ENCODE results near the gene LACRT. TPM values are rescaled to one million over a fixed set of nuclear protein-coding genes. Genes with fewer than 3 reads are reported as not detected.
A peak's percentile ranks its signal among the peaks of the same experiment; 100 is the strongest.
"Not testable (repeated sequence)": the region's sequence is repeated elsewhere in the genome, so short reads cannot be mapped to it uniquely, and the experiment has no call there.

Gene LACRT, protein sequence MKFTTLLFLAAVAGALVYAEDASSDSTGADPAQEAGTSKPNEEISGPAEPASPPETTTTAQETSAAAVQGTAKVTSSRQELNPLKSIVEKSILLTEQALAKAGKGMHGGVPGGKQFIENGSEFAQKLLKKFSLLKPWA
- total RNA-seq (ENCODE audit: low replicate concordance), result not detected in 2 replicates

DNA sequence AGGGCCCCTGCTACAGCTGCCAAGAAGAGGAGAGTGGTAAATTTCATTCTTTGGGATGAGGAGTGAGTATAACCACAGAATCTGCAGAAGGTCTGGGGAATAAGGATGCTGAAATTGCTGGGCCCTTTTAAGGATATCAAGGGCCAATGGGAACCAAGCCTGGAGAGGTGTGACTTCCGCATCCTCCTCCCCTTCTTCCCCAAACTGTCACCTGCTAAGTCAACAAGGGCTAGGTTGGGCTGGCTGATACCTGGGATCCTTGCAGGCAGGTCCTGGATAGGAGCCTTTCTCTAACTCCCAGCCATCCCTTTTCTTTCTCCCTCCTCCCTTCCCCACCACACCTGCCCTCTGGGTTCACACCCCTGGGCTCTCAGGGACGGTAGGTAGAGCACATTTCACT, at the start of gene LACRT:
TSS of gene LACRT (minus strand) at position 101 of the 400 bp plus-strand sequence. CDS start at position 47, 54 bp downstream.
- TF ChIP-seq, protein P1, sequence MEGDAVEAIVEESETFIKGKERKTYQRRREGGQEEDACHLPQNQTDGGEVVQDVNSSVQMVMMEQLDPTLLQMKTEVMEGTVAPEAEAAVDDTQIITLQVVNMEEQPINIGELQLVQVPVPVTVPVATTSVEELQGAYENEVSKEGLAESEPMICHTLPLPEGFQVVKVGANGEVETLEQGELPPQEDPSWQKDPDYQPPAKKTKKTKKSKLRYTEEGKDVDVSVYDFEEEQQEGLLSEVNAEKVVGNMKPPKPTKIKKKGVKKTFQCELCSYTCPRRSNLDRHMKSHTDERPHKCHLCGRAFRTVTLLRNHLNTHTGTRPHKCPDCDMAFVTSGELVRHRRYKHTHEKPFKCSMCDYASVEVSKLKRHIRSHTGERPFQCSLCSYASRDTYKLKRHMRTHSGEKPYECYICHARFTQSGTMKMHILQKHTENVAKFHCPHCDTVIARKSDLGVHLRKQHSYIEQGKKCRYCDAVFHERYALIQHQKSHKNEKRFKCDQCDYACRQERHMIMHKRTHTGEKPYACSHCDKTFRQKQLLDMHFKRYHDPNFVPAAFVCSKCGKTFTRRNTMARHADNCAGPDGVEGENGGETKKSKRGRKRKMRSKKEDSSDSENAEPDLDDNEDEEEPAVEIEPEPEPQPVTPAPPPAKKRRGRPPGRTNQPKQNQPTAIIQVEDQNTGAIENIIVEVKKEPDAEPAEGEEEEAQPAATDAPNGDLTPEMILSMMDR (IDR thresholded peaks at IDR 0.05; ENCODE audit: insufficient read depth, low read length), result no peak
- DNase-seq (ENCODE audit: low read depth), result no peak

DNA sequence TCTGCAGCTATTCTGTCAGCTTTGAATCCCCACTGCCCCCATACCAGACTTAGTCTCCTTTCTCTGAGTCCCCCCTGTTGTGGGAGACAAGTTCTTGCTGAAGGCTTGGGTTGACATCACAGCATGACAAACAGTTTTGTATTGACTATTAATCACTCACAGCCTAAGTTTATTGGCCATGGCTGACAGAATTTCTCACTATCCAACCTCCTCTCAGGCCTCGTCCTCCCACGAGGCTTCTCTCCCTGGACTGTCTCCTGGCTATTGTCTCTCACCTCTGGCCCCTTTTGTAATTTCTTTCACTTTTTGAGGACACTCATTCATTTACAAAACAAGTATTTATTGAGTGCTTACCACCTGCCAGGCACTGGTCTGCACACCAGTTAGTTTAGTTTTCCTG, 48.7 kb upstream of the LACRT start:
- no peak for DNase-seq (ENCODE audit: low read depth)
- H3K4me3 ChIP-seq (ENCODE audit: low read depth, low read length), result no peak overlapping the region
- TF ChIP-seq, protein P1 (IDR thresholded peaks at IDR 0.05; ENCODE audit: insufficient read depth, low read length), result no peak

More for the DNA sequence above, at the start of gene LACRT:
- no peak within 1 kb of the TSS for H3K4me3 ChIP-seq (ENCODE audit: low read depth, low read length)

DNA sequence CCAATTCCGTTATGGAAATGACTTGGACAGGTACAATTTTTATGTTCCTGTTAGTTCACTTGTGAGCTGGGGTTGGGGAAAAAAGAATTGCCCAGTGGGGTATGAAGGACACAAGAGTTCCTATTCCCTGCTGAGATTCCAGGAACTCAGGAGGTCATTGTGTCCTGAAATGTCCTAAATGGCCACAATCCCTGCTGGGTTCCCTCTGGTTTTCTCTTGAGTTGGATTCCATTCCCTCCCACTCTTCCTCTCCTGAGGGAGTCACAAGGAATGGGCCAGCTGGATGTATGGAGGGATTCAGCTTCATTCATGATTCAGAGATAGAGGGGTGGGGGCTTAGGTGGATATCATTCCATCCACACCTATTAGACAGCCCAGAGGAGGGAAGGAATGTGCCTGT, 48.0 kb upstream of the LACRT start:
- TF ChIP-seq, protein P1 (IDR thresholded peaks at IDR 0.05; ENCODE audit: insufficient read depth, low read length), result no peak
- no peak overlapping the region for H3K4me3 ChIP-seq (ENCODE audit: low read depth, low read length)
- DNase-seq (ENCODE audit: low read depth), result no peak

DNA sequence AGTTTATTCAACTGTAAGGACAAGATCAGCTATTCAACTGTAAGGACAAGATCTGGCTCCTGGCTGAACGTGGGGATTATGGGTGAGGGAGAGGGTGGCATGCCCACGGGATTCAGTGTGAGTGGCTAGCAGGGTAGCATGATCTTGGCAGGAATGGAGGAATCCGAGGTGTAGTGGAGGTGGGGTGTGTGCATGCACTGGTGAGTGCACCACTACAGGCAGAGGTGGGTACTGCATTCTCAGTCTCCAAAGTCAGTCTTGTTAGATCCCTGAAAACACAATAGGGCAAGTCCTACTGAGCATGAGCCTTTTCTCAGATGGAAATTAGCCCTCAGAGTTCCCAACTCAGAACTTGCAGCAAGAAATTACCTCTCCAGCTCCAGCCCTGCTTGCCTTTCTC, 45.7 kb upstream of the LACRT start:
- no peak overlapping the region for H3K4me3 ChIP-seq (ENCODE audit: low read depth, low read length)
- peak; percentile 1 for DNase-seq (ENCODE audit: low read depth)
- TF ChIP-seq, protein P1 (IDR thresholded peaks at IDR 0.05; ENCODE audit: insufficient read depth, low read length), result peak; percentile 50

DNA sequence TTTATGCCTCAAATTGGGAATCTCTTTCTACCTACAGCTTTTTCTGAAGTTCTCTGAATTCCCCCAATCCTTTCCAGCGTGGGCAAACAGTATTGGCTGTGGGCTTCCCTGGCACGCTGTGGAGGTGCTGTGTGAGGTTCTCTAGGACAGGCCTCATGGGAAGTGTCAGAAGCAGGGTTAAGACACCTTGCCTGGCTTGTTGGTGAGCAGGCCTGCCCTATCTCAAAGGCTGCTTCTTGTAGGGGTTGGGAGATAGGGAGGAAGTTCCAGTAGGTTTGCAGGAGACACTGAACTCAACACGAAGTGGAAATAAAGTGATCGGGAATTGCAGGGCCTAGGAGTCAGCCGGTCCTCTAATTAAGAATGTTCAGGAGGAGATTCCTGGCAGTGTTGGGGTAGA, 43.4 kb upstream of the LACRT start:
- no peak overlapping the region for H3K4me3 ChIP-seq (ENCODE audit: low read depth, low read length)
- no peak for DNase-seq (ENCODE audit: low read depth)
- TF ChIP-seq, protein P1 (IDR thresholded peaks at IDR 0.05; ENCODE audit: insufficient read depth, low read length), result no peak

DNA sequence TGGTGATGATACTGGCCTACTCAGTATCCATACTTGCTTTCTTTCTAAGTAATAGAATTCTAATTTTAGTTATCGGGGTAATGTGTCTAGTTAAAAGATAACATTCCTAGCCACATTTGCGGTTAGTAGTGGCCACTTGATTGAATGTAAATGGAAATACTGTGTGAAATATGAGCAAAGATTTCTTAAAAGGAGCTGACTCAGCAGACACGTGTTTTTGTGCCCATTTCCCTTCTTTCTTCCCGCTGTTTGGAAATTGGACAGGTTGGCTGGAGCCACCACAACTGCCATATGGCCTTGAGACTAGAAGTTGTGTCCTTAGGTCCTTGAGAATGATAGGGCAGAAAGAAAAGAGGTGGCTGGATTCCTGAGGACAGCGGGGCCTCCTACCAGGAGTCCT, 33.2 kb upstream of the LACRT start:
- no peak overlapping the region for H3K4me3 ChIP-seq (ENCODE audit: low read depth, low read length)
- no peak for DNase-seq (ENCODE audit: low read depth)
- TF ChIP-seq, protein P1 (IDR thresholded peaks at IDR 0.05; ENCODE audit: insufficient read depth, low read length), result no peak

DNA sequence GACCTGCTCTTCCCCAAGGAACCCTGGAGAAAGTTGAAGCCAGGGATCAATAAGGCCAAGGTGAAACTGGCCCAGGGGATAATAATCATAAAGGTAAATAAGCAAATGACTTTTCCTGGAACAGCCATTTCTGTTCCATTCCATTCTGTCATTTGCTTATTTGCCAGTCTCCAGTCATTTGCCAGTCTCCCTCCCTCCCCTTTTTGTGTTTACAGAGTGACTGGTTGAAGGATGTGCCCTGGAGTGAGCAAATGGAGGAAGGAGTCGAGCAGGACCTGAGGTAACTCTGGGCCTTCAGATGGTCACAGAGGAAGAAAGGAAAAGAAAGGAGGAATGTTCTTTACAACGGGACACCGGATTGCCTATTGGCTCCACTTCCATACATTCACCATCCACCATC, 31.3 kb upstream of the LACRT start:
- DNase-seq (ENCODE audit: low read depth), result no peak

DNA sequence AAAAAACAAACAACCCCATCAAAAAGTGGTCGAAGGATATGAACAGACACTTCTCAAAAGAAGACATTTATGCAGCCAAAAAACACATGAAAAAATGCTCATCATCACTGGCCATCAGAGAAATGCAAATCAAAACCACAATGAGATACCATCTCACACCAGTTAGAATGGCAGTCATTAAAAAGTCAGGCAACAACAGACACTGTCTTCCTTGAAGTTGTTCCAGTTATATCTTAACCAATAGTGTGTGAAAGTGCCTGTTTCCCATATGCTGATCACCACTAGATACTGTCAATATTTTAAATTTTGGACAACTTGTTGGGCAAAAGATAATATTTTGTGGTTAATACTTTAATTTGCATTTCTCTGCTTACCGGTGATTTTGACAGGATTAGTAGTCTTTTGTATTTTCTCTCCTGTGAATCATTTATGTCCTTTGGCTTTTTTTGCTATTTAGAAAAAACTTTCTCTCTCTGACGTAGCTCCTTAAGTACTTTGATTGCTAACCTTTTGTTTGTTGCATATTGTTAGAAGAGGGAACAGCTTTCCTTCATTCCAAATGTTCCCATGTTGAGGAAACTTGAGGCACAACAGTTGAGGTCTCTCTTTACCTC, 30.4 kb upstream of the LACRT start:
- not testable (repeated sequence) for DNase-seq (ENCODE audit: low read depth); H3K4me3 ChIP-seq (ENCODE audit: low read depth, low read length)

More for the DNA sequence above, 31.3 kb upstream of the LACRT start:
- no peak overlapping the region for H3K4me3 ChIP-seq (ENCODE audit: low read depth, low read length)
- TF ChIP-seq, protein P1 (IDR thresholded peaks at IDR 0.05; ENCODE audit: insufficient read depth, low read length), result no peak

Measured in fibroblast of the aortic adventitia (primary cell).